ENCODE results near the gene P2RY13.

GRCh38 chr3:151306168-151306810 lies 23.1 kb downstream of the P2RY13 start:
- TF ChIP-seq CTCF (IDR thresholded peaks at IDR 0.05; ENCODE audit: poor library complexity, severe bottlenecking) (no peak), TAF1 (IDR thresholded peaks at IDR 0.05; ENCODE audit: low read depth) (no peak)
